Body of pancreas (tissue), 4 donors: ENCODE results near the gene LORICRIN. TPM values are rescaled to one million over a fixed set of nuclear protein-coding genes. Genes with fewer than 3 reads are reported as not detected.

Experiments used
- ATAC-seq: fragments of 150-250 bp; one replicate; pipeline ENCODE4 v1.9.1; 2016
- DNase-seq, 4 donors: peaks; one replicate each; pipeline ENCODE4 v3.0.0-alpha.2; 2019
- H3K27ac ChIP-seq, 4 donors: fragments of 200-600 bp; sonication (generic); 1 replicate in 3 of 4; 2 replicates in 1 of 4; pipeline versions ENCODE4 v1.5.1 to v1.6.1; 2016 to 2019; ENCODE audit warnings: mild to moderate bottlenecking in 1 of 4, mixed read lengths in 1 of 4, moderate library complexity in 1 of 4
- H3K27me3 ChIP-seq, 2 donors: fragments of 200-600 bp; sonication (generic); one replicate each; pipeline ENCODE4 v1.6.0; 2016; ENCODE audit warnings: mild to moderate bottlenecking in 1 of 2
- H3K36me3 ChIP-seq, 2 donors: fragments of 200-600 bp; sonication (generic); replicated peaks in 1 of 2; 2 replicates each; pipeline ENCODE4 v1.5.1; 2016; ENCODE audit warnings: low read depth in 2 of 2; ENCODE audit not compliant: insufficient read depth in 1 of 2
- H3K4me1 ChIP-seq: fragments of 200-600 bp; sonication (generic); one replicate; pipeline ENCODE4 v1.6.0; 2016
- H3K4me3 ChIP-seq, 2 donors: fragments of 200-600 bp; sonication (generic); 1 replicate in 1 of 2; 2 replicates in 1 of 2; pipeline ENCODE4 v1.5.1; 2016 to 2019
- H3K9me3 ChIP-seq, 3 donors: fragments of 200-600 bp; sonication (generic); 1 replicate in 2 of 3; 2 replicates in 1 of 3; pipeline ENCODE4 v1.5.1; 2016
- CTCF ChIP-seq, 7 experiments: fragments of 450-650 bp in 4 of 7; fragments of 200-600 bp in 3 of 7; sonication (generic) in 3 of 7; IDR thresholded peaks; one replicate each; pipeline ENCODE4 v1.5.1; 2016 to 2019; ENCODE audit warnings: antibody characterized with exemption in 7 of 7
- POLR2A ChIP-seq, 3 donors: fragments of 450-650 bp; IDR thresholded peaks; one replicate each; pipeline ENCODE4 v1.6.1; 2016; ENCODE audit warnings: antibody characterized with exemption in 3 of 3, mild to moderate bottlenecking in 2 of 3
- WGBS, 2 donors: methylation state at CpG; one replicate each; pipeline ENCODE4 v1.1.5; 2017; 5-methylcytosine and 5-hydroxymethylcytosine counted together
- intact Hi-C: fragments of 100-400 bp; cut with DNase I; formaldehyde crosslinking; loops from one replicate; pipeline ENCODE4 v1.15.1; 2023
- total RNA-seq, 2 donors: library from RNA; depleted of rRNA; stranded (reverse); fragments of >200 nt; gene quantifications; one replicate each; pipeline ENCODE4 v1.1.0, GENCODE V29; 2016

Gene LORICRIN
- total RNA-seq, 2 donors from 2014 or later = not detected

- no peaks in the 10 kb centered on the region for H3K4me1 ChIP-seq
- H3K4me3 ChIP-seq = no peak overlapping the region
- 57% methylated on average over 24 to 25 of the region's 25 CpGs for WGBS, 2 donors
- no peak overlapping the region for H3K27ac ChIP-seq
- ATAC-seq = no peak
- no peak for TF ChIP-seq CTCF (IDR thresholded peaks at IDR 0.05)
- no peak for TF ChIP-seq POLR2A (IDR thresholded peaks at IDR 0.05)
- intact Hi-C loops = no loop called here
- H3K27me3 ChIP-seq = no peaks in the 10 kb centered on the region
- DNase-seq = no peak
- H3K9me3 ChIP-seq = no peaks in the 10 kb centered on the region
- no peaks in the 10 kb centered on the region for H3K36me3 ChIP-seq
These were observed 33.4 kb downstream of the LORICRIN start for GRCh38 chr1:153292740-153293479.

GRCh38 chr1:153293480-153293775, 33.9 kb downstream of the LORICRIN start:
- Histone ChIP-seq H3K4me1 (no peaks in the 10 kb centered on the region), H3K27me3 (no peaks in the 10 kb centered on the region), H3K27ac (no peak overlapping the region), H3K4me3 (no peak overlapping the region), H3K9me3 (no peaks in the 10 kb centered on the region), H3K36me3 (no peaks in the 10 kb centered on the region)
- ATAC-seq = no peak
- DNase-seq = no peak
- no peak for TF ChIP-seq CTCF (IDR thresholded peaks at IDR 0.05)
- no peak for TF ChIP-seq POLR2A (IDR thresholded peaks at IDR 0.05)
- WGBS, 2 donors = 53% methylated on average over 7 of the region's 7 CpGs
- intact Hi-C loops = no loop called here

GRCh38 chr1:153293851-153294250, 34.4 kb downstream of the LORICRIN start:
- no peak overlapping the region for H3K4me3 ChIP-seq
- intact Hi-C loops = no loop called here
- DNase-seq = no peak
- WGBS, 2 donors = 47 to 75% methylated on average over 8 to 9 of the region's 9 CpGs
- H3K4me1 ChIP-seq = no peaks in the 10 kb centered on the region
- no peaks in the 10 kb centered on the region for H3K36me3 ChIP-seq
- H3K9me3 ChIP-seq = no peaks in the 10 kb centered on the region
- TF ChIP-seq CTCF (IDR thresholded peaks at IDR 0.05) (no peak), POLR2A (IDR thresholded peaks at IDR 0.05) (no peak)
- no peaks in the 10 kb centered on the region for H3K27me3 ChIP-seq
- no peak overlapping the region for H3K27ac ChIP-seq
- ATAC-seq = no peak

GRCh38 chr1:153302308-153302707, 42.8 kb downstream of the LORICRIN start:
- no peak for ATAC-seq
- Histone ChIP-seq H3K36me3 (no peaks in the 10 kb centered on the region), H3K9me3 (no peaks in the 10 kb centered on the region), H3K27ac (no peak overlapping the region), H3K27me3 (no peaks in the 10 kb centered on the region), H3K4me3 (no peak overlapping the region), H3K4me1 (no peaks in the 10 kb centered on the region)
- 56 to 64% methylated on average over 5 of the region's 5 CpGs for WGBS, 2 donors
- TF ChIP-seq POLR2A (IDR thresholded peaks at IDR 0.05) (no peak), CTCF (IDR thresholded peaks at IDR 0.05) (no peak)
- intact Hi-C loops = no loop called here
- DNase-seq = no peak

GRCh38 chr1:153305682-153306081, 46.2 kb downstream of the LORICRIN start:
- intact Hi-C loops = no loop called here
- Histone ChIP-seq H3K4me1 (no peaks in the 10 kb centered on the region), H3K4me3 (no peak overlapping the region), H3K9me3 (no peaks in the 10 kb centered on the region), H3K27ac (no peak overlapping the region), H3K36me3 (no peaks in the 10 kb centered on the region), H3K27me3 (no peaks in the 10 kb centered on the region)
- DNase-seq (no peak), ATAC-seq (no peak)
- TF ChIP-seq CTCF (IDR thresholded peaks at IDR 0.05) = no peak
- TF ChIP-seq POLR2A (IDR thresholded peaks at IDR 0.05) = no peak
- 78 to 81% methylated on average over 6 of the region's 6 CpGs for WGBS, 2 donors
